Endometrium (tissue), 2 donors: Measurements from ENCODE around the gene EIF5A.

Experiments used
- FAIRE-seq: peaks from 2 replicates; lab custom pipeline; 2012; peaks lifted over from hg19 to GRCh38; lab: Jason Lieb, UNC
- donor health status: control.
- donor health status: control.

Gene EIF5A

GRCh38 chr17:7355573-7355972, 48.1 kb downstream of the EIF5A start:
- no peak for FAIRE-seq

- FAIRE-seq = no peak
Measured at GRCh38 chr17:7356072-7356549, 48.7 kb downstream of the EIF5A start.

- no peak for FAIRE-seq
Measured at GRCh38 chr17:7356756-7357155, 49.3 kb downstream of the EIF5A start.

GRCh38 chr17:7357381-7357780, 50.0 kb downstream of the EIF5A start:
- FAIRE-seq = no peak

GRCh38 chr17:7361906-7362305, 54.5 kb downstream of the EIF5A start:
- no peak for FAIRE-seq
